DMS53 (cell line): ENCODE data around the gene ANTKMT.
"Not testable (repeated sequence)": the region's sequence is repeated elsewhere in the genome, so short reads cannot be mapped to it uniquely, and the experiment has no call there.

Experiments
- DNase-seq: peaks from one replicate; lab custom pipeline; 2025; lab: John Stamatoyannopoulos, UW

The ANTKMT gene

DNA sequence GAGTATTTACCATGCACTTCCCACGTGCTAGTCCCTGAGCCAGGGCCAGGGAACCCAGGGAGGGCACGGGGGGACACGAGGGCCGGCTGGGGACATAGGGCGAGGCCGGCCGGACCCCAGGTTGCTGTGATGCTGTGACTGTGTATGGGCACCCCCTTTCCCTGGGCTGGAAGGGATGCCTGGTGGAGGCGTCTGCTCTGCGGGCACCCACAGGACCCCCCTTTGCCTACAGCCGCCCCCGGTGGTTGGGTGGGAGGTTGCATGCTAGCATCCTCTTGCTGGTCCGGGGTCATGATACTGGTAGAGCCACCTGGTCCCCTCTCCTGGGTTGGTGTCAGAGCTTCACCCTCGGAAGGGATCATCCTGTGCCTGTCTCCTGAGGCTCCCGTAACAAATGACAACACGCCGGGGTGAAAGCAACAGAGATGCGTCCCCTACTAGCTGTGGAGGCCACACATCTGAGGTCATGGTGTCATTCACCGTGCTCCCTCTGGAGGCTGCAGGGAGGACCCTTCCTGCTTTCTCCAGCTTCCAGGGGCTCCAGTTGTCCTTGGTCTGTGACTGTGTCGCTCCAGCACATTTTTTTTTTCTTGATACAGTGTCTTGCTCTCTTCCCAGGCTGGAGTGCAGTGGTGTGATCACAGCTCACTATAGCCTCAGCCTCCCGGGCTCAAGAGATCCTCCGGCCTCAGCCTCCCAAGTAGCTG, 23.0 kb downstream of the ANTKMT start:
- peak; percentile 20 for DNase-seq

DNA sequence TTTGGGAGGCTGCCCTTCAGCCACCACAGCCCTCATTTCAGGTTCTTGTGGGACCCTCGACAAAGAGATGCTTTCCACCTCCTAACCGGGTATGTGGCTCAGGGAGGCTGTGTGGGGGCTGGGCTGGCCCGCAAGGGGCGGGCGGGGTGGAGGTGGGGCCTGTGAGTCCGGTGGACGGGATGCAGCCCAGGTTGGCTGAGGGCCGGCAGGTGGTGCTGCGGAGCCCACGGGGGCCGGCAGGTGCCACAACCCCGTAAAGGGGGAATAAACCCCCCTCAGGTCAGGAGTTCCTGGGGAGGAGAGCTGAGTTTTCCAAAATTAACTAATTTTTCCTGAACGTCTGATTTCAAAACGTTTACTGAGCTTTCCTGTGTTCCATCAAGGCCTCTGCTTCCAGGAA, 24.8 kb downstream of the ANTKMT start:
- peak; percentile 69 for DNase-seq

DNA sequence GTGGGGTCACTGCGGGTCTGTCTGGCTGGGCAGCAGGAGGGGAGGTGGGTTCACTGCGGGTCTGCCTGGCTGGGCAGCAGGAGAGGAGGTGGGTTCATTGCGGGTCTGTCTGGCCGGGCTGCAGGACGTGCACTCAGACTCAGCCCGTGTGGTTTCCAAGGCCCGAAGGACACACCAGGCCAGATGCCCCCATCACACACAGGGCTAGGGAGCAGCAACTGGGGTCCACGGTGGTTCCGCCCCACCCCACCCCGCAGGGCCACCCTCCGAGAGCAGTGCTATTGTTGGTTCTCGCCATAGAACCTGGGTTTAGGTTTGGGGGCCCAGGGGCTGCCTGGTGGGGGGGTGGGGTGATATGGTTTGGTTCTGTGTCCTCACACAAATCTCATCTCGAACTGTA, 25.7 kb downstream of the ANTKMT start:
- DNase-seq = no peak

GRCh38 chr16:747978-748746, 27.2 kb downstream of the ANTKMT start:
- no peak for DNase-seq

DNA sequence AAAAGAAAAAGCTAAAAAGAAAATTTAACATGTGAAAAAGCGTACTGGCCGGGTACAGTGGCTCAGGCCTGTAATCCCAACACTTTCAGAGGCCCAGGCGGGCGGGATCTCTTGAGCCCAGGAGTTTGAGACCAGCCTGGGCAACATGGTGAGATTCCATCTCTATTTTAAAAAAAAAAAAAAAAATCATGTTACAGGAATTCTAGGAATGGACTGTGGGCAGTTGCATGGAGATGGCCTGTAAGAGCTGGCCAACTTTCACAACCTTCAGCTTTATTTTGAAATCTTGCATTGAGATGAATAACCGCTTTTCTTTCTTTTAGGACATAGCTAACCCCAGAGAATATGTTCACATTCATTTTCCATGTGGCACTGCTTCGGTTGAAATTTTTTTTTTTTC, 28.1 kb downstream of the ANTKMT start:
- no peak for DNase-seq

DNA sequence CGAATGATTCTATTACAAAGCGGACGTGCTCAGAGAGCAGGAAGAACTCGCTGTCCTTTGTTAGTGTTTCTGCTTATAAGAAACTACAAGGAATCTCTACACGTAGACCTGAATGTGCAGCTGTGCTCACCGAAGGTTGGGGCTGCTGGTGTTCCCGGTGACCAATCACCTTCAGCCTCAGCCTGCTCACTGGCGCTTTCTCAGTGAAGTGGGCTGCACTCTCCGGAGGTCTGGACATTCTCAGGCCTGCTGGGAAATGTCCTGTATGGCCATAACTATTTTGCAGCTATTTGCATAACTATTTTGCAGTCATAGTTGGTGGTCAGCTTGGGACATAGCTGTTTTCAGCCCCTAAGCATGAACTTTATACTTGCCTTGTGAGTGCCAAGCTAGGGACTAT, 29.5 kb downstream of the ANTKMT start:
- DNase-seq = no peak

- no peak for DNase-seq
Observed at GRCh38 chr16:751152-752006, 30.4 kb downstream of the ANTKMT start.

DNA sequence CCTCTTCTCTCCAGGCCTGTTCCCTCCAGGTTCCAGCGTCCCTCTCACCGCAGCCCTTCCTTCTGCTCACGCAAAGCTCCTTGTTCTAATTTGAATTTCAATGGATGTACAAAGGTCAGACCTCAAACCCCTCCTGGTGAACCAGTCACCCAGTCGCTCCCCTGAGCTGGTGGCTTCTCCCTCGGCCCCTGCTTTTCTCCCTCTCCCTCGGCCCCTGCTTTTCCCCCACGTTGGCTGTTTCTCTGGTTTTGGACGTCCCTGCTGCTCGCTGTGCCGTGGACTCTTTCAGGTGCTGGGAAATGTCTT, 31.0 kb downstream of the ANTKMT start:
- peak; percentile 49 for DNase-seq

GRCh38 chr16:754121-754607, 33.2 kb downstream of the ANTKMT start:
- not testable (repeated sequence) for DNase-seq

GRCh38 chr16:754656-755055, 33.7 kb downstream of the ANTKMT start:
- no peak for DNase-seq

DNA sequence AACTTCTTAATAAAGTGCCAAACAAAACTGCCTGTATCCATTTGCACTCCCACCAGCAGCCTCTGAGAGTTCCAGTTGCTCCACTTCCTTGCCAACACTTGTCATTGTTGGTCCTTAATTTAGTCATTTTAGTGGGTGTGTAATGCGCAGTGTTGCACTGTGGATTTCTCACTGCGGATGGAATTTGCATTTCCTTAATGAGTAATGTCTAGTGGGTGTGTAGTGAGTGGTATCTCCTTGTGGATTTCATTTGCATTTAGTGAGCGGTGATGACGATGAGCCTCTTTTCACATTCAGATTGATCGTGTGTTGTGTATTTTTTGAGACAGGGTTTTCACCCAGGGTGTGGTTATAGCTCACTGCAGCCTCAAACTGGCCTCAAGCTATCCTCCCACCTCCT, 35.5 kb downstream of the ANTKMT start:
- no peak for DNase-seq

GRCh38 chr16:759110-759910, 38.4 kb downstream of the ANTKMT start:
- DNase-seq = peak; percentile 63

DNA sequence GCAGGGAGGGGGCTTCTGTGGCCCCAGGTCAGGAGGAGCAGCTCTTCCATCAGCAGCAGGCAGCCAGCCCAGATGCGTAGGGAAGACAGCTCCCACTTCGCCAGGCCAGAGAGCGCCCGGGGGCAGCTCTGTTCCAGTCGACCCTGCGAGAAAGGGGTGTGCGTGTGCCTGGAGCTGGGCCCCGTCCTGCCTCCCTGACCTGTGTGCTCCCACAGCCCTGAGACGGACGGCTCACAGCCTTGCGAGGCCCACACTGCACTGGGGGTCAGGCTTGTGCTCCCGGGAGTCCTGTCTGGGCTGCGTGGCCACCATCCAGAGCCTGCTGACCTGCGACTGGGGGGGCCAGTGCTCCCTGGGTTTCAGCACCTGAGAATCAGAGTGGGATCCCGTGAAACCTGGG, 39.1 kb downstream of the ANTKMT start:
- no peak for DNase-seq

DNA sequence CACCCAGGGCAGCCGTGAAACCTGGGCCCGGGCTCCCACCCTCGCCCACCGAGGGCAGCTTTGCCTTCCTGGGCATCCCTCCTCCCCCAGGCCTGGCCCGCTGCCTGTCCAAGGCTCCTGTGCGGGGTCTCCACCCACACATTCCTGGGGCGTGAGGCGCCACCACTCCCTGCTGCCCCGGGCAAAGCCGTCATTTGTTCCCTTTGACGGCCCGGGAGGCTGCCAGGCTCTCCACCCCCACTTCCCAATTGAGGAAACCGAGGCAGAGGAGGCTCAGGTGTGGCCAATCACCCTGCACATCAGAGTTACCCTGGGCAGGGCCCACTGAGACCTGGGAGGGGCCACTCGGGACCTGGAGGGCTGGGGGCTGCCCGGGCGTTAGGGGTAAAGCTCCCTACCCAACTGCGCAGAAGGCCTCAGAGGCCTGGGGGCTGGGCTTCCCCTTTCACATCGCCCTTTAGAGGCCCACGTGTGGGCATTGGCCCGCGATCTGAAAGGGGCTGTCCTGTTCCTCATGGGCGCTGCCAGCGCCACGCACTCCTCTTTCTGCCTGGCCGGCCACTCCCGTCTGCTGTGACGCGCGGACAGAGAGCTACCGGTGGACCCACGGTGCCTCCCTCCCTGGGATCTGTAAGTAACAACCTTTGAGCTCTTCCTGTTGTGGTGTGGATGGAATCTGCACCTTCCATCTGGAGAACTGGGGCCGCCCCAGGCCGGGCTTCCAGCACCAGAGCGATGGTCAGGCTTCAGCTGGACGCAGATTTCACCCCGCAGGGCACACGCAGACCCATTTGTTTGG, 39.8 kb downstream of the ANTKMT start, which contains the start of gene MSLN:
Gene MSLN, plus strand, starts transcription at position 190 of the 799 bp plus-strand sequence. CDS start 1,947 bp downstream, outside the sequence.
- no peak for DNase-seq

DNA sequence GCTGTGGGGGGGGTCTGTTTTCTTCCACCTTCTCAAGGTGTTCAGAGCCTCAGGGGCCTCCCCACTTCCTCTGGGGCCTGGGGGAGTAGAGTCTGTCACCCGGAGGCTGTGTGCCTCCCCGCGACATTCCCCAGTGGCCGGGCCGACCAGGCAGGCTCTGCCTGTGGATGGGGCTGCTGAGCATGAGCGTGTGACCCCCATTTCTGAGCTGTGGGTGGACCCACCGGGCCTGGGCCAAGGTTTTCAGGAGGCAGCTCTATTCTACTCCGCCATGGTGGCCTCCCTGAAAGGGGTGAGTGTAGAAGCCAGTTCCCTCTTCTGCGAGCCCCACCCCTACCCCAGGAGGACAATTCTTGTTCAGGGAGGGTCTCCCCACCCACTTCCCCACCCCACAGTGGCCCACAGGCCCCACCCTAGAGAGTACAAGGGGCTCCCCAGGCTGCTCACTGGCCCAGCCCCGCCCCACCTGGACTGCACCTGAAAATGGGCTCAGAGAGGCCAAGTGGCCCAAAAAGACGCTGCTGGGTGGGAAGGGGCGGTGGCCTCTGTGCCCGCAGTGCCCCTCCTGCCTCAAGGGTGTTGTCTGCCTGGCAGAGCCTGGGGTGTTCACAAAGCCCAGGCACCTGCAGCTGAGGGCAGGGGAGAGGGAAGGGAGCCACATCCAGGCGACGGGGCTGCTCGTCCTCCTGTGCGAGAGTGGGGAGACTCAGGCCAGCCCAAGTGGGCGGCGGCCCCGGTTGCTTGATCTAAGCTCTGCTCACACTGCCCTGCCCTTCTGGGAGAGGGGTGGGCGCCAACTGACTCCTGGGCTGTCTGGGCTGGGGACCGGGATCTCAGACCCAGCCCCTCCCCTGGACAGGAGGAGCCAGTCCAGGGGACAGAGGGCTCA, 40.9 kb downstream of the ANTKMT start:
- no peak for DNase-seq

DNA sequence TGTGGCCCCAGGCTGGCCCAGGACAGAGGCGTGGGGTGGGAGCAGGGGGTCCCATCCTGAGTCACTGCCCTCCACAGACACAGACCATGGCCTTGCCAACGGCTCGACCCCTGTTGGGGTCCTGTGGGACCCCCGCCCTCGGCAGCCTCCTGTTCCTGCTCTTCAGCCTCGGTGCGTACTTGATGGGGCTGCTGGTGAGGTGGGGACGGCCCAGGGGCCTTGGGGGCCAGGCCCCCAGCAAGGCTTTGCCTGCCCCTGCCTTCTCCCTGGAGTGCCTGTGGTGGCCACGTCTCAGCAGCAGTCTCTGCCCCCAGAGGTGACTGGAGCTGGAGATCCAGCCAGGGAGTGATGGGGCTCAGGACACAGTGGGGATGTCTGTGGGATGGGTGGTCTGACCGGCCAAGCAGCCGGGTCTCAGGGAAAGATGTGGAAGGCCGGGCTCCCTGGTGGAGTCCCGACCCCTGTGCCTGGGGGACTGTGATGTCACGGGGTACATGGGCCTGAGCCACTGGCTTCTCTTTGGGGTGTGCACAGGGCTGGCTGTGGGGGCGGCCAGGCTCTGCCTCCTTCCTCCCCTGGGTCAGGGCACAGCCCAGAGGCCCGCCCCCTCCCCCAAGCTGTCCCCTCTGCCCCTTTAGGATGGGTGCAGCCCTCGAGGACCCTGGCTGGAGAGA, 41.8 kb downstream of the ANTKMT start:
- DNase-seq = no peak

DNA sequence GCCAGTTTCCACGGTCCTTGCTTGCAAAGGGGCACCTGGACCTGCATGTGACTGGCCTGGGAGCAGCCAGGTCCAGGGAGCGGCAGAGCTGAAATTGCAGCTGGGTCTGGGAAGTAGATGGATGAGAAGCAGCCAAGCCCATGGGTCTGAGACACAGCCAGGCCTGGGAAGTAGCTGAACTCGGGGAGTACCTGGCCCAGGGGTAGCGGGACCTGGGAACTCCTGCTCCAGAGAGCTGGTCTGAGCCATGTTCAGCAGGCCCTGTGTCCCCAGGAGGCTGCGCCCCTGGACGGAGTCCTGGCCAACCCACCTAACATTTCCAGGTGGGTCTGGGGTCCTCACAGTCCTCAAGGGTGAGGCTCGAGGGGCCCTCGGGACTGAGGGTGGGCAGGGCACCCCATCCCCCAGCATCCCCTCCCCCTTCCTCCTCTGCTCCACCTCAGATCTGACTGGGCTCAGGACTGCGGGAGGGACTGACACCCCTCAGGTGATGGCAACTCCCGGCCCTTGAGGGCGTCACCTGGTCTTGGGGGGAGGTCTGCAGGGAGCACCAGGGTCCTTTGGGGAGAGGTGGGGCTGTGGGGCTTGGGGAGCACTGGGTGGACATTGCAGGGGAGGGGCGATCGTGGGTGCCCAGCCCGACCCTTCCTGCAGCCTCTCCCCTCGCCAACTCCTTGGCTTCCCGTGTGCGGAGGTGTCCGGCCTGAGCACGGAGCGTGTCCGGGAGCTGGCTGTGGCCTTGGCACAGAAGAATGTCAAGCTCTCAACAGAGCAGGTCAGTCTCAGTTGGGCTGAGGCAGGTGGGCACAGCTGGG, 42.6 kb downstream of the ANTKMT start:
- peak; percentile 28 for DNase-seq

GRCh38 chr16:764184-764750, 43.3 kb downstream of the ANTKMT start:
- DNase-seq = no peak
